HK-2 (cell line): Measurements from ENCODE around the gene ULBP3.

Source experiments
- DNase-seq: peaks from one replicate; pipeline ENCODE4 v3.0.0-alpha.2; 2018; ENCODE audit not compliant: unreplicated experiment

Gene ULBP3

GRCh38 chr6:150068720-150069648 lies at the start of gene ULBP3:
Gene ULBP3 (minus strand): TSS chr6:150069121. CDS start chr6:150069066, 55 bp downstream.
- DNase-seq = peak; percentile 97

DNA sequence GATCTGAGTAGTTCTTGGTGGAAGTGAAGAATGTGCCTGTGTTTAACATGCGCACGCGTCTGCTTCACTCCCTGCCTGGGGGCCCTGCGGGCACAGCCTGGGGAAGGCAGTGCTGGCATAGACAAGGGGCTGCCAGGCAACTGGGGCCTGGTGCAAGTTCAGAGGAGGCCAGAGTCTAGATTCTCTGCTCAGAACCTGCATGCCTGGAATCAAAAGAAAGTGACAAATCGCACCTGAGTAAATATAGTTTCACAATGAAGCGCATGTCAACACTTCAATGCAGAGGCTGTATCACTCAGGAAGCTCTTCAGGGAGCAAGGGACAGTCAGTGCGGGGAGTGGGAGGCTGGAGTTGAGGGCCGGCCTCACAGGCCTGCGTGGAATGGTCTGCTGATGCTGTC lies 49.7 kb upstream of the ULBP3 start:
- no peak for DNase-seq

DNA sequence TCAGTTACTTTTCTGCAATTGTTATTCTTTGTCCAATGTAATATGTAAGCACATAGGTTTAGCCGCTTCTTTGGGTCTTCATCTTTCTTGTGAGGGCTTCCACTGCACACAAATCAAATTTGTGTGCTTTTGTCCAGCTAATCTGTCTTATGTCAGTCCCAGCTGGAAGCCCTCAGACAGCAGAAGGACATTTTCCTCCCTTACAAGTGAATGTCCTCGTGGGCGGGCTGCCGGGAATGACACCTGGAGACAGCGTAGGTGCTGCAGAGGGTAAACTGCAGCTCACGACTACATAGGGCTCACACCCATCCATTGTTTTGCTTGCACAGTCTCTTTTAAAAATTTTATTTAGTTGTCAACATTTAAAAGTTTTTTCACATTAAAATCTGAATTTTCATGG lies 49.3 kb upstream of the ULBP3 start:
- DNase-seq = no peak

DNA sequence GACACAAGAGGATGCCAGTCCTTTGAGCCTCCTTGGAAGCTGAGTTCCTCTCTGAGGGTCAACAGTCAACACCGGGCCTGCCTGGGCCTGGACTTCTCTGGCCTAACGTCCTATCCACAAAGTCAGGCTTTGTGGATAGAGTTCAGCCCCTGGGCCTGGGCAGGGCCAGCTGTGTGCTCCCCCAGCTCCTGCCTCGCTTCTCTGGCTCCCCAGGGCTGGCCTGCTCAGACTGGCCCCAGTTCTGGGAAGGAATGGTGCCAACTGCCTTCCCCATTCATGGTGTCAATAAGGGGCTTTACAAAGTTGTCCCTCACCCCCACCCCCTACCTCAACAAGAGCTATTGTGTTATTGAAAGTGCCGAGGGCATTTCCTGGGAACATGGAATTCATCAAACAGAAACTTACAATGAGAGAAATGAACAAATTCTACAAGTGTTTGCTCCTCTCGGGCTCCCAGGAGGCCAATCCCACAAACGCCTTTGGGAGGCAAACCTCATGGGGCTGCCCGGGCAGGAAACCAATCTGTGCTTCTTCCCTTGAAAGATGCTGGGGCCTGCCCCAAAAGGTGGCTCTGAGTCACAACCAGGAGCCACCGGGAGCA lies 47.4 kb upstream of the ULBP3 start:
- DNase-seq = no peak

GRCh38 chr6:150115769-150116168 lies 46.8 kb upstream of the ULBP3 start:
- no peak for DNase-seq

DNA sequence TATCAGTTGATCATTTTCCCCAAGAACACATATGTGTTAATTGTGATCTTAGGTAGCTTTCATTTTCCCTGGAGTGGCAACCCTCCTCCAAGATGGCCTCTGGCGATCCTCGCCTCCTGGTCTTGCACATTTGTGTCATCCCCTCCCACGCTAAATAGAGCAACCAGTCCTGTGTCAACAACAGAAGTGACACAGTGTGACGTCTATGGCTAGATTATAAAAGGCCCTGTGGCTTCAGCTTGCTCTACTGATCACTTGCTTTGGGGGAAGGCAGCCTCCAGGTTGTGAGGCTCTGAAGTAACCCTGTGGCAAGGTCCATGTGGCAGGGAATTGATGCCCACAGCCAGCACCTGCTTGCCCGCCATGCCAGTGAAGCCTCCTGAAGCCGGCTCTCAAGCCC lies 43.3 kb upstream of the ULBP3 start:
- DNase-seq = no peak

DNA sequence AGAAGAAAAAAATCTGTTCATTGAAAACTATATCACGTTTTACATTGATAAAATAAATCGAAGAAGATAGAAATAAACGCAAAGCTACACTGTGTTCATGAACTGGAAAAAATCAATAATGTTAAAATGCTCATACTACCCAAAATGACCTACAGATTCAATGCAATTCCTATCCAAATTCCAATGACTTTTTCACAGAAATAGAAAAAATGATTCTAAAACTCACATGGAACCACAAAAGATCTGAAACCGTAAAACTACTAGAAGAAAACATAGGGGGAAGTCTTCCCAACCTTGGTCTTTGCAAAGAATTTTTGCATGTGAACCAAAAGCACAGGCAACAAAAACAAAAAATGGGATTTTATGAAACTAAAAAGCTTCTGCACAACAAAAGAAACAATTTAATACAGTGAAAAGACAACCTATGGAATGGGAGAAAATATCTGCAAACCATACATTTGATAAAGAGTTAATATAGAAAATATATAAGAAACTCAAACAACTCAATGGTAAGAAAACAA lies 33.9 kb upstream of the ULBP3 start:
- no peak for DNase-seq

GRCh38 chr6:150100745-150101144 lies 31.8 kb upstream of the ULBP3 start:
- DNase-seq = no peak

GRCh38 chr6:150099953-150100352 lies 31.0 kb upstream of the ULBP3 start:
- DNase-seq = no peak

GRCh38 chr6:150099546-150099945 lies 30.6 kb upstream of the ULBP3 start:
- DNase-seq = no peak

- DNase-seq = no peak
These were observed 29.2 kb upstream of the ULBP3 start for GRCh38 chr6:150098155-150098554.

GRCh38 chr6:150093397-150093796 lies 24.5 kb upstream of the ULBP3 start:
- no peak for DNase-seq

DNA sequence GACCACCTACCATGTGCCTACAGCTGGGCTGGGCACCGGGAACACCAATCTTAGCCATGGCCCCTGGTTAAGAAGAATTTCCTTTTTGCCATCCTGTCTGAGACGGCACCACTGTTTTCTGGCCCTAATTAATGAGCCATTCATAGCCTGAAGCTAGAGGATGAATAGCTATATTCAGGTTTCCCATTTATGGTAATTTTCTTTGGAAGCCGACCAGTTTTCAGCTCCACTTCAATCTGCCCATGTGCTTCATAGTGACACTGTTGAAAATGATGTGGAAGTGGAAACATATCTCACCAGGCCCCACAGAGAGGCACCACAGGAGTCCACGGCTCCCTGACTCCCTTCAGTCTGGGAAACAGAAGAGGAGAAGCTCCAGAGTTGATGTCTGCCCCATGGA lies 22.6 kb upstream of the ULBP3 start:
- no peak for DNase-seq

DNA sequence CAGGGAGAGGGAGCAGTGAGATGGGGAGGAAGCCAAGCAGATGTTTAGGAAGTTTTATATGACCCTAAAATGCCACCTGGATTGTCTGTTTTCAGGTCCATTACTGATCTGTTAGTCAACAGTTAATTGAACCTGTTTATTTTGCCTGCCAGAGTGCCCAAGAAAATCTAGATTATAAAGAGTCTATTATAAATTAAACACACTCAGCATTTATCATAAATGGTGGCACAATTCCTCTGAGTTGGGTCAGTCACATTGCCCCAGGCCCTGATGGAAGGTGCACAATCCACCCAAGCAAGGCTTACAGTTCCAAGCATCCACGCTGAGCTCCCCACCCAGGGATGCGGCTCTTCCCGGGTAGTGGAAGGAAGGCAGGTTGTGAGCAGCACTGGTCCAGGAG lies 21.4 kb upstream of the ULBP3 start:
- DNase-seq = no peak

- DNase-seq = no peak
These were observed 19.7 kb upstream of the ULBP3 start for GRCh38 chr6:150088481-150089154.

GRCh38 chr6:150087336-150087735 lies 18.4 kb upstream of the ULBP3 start:
- DNase-seq = no peak

- no peak for DNase-seq
These were observed 17.1 kb upstream of the ULBP3 start for GRCh38 chr6:150086026-150086425.

DNA sequence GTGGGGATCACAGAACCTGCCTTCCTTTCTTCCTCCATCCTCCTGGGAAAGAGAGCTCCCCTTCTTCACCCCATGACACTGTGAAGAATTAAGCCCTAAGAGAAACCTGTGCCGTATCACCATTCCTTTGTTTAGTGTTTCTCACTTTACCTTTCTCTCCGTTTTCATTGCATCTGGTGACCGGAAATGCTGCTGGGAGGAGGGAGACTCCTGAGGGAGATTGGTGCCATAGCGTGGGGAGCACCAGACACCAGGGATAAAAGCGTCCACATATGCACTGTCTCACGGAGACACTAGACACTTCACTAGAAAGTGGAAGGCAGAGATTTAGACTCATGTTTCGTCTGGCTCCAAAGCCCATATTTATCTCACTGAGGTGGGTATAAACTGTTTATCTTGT lies 15.5 kb upstream of the ULBP3 start:
- no peak for DNase-seq

- DNase-seq = no peak
These were observed 14.9 kb upstream of the ULBP3 start for GRCh38 chr6:150083839-150084238.

DNA sequence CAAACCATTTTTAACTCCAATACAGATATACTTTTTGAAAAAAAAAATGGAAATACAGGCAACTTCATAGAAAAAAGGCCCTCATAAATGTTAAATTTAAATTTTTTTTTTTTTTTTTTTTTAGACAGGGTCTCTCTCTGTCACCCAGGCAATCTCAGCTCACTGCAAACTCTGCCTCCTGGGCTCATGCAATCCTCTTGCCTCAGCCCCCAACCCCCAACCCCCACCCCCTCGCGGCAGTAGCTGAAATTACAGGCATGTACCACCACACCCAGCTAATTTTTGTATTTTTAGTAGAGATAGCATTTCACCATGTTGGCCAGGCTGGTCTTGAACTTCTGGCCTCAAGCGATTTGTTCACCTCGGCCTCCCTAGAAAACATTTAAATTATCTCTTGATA lies 12.8 kb upstream of the ULBP3 start:
- no peak for DNase-seq

DNA sequence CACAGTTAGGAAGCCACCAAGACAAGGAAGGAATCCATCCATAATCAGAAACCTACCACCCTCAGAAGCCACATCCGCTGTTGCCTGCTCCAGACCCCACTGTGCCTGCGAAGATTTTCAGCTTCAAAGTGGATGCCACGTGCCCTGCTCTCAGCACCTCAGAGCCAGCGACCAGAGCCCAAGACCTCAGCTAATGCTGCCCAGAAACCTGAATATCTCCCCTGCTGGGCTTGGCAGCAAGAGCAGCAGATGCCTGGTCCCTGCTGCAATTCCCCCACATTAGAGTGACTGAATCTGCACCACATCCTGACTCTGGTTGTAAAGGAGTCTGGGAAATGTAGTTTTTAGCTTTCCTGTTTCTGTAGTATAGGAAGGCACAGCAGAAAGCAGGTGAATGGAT lies 10.7 kb upstream of the ULBP3 start:
- DNase-seq = no peak

DNA sequence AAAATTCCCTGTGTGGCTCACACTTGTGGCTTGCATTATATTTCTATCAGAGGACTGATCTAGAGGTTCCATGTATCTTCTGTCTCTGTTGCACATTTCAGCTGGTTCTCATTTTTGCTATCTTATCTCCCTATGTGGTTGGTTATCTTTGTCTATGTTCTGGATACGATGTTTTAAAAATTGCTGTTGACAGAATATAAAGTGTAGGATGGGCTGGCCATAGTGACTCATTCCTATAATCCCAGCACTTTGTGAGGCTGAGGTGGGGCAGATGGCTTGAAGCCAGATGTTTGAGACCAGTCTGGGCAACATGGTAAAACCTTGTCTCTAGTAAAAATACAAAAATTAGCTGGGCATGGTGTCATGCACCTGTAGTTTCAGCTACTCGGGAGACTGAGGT lies 9.9 kb upstream of the ULBP3 start:
- no peak for DNase-seq
